K562 (cell line): ENCODE data around the gene SLC15A1. TPM values are rescaled to one million over a fixed set of nuclear protein-coding genes. Genes with fewer than 3 reads are reported as not detected.

ENCODE experiments used
- ATAC-seq: fragments of 200-7000 bp; cut with Tn5 transposase; 3 replicates; pipeline ENCODE4 v1.9.1; 2020; ENCODE audit warnings: moderate library complexity
- BruUV-seq: library from RNA; stranded (reverse); fragments of 400-500 nt; replicated peaks from 2 replicates; lab custom pipeline; 2021; lab: Mats Ljungman, UMichigan
- CTCF ChIA-PET: fragments of 300-600 bp; formaldehyde crosslinking; extraction: SDS; loops from one replicate; lab custom pipeline; 2021; ENCODE audit warnings: low intra/inter-chr PET ratio; lab: Yijun Ruan, JAX
- POLR2A ChIA-PET: fragments of 300-600, 350-650 bp; sonication (Branson Sonifier 250); formaldehyde crosslinking; extraction: SDS; loops from one replicate; lab custom pipeline; 2021; ENCODE audit warnings: antibody characterized with exemption, inconsistent platforms; lab: Yijun Ruan, JAX
- DNase-seq, 4 experiments: peaks; one replicate each; pipeline versions ENCODE4 v3.0.0 to v3.0.0-alpha.2; 2011 to 2018; ENCODE audit warnings: low spot score in 3 of 4, mixed read lengths in 3 of 4; ENCODE audit errors: extremely low read depth in 1 of 4
- FAIRE-seq: peaks from 2 replicates; lab custom pipeline; 2011; peaks lifted over from hg19 to GRCh38; lab: Jason Lieb, UNC
- H2AFZ ChIP-seq: 2 replicates; pipeline ENCODE4 v1.6.0; 2011; ENCODE audit warnings: low read depth, low read length, control low read depth, inconsistent platforms
- H3K27ac ChIP-seq: fragments of 200-600 bp; 3 replicates; pipeline ENCODE4 v1.8.0; 2011; ENCODE audit warnings: low read depth, mild to moderate bottlenecking, control low read depth, inconsistent platforms, low read length, moderate library complexity, mixed read lengths; ENCODE audit errors: extremely low read depth
- H3K27me3 ChIP-seq, 2 experiments: fragments of 300-600 bp in 1 of 2; 2 replicates in 1 of 2; 3 replicates in 1 of 2; pipeline versions ENCODE4 v1.6.0 to v1.8.0; 2011; ENCODE audit warnings: inconsistent platforms in 2 of 2, low read length in 2 of 2, mild to moderate bottlenecking in 1 of 2, mixed read lengths in 1 of 2, moderate library complexity in 1 of 2; ENCODE audit not compliant: control insufficient read depth in 2 of 2, insufficient read depth in 2 of 2
- H3K36me3 ChIP-seq: fragments of 300-600 bp; 3 replicates; pipeline ENCODE4 v1.8.0; 2011; ENCODE audit warnings: mild to moderate bottlenecking, low read length, inconsistent platforms; ENCODE audit not compliant: control insufficient read depth, insufficient read depth
- H3K4me1 ChIP-seq, 2 experiments: fragments of 200-600 bp in 1 of 2; replicated peaks in 1 of 2; 2 replicates in 1 of 2; 3 replicates in 1 of 2; pipeline versions ENCODE4 v1.5.1 to v1.8.0; 2011; ENCODE audit warnings: inconsistent platforms in 2 of 2, low read length in 2 of 2, mild to moderate bottlenecking in 1 of 2, mixed read lengths in 1 of 2, moderate library complexity in 1 of 2; ENCODE audit not compliant: control insufficient read depth in 2 of 2, insufficient read depth in 2 of 2
- H3K4me2 ChIP-seq: 2 replicates; pipeline ENCODE4 v1.6.1; 2011; ENCODE audit warnings: low read length, control low read depth, inconsistent platforms, mixed read lengths; ENCODE audit not compliant: insufficient read depth
- H3K4me3 ChIP-seq: fragments of 200-600 bp; sonication (generic), shearing (Covaris generic); 2 replicates; pipeline ENCODE4 v1.5.1; 2016; ENCODE audit warnings: control low read depth, inconsistent platforms
- H3K79me2 ChIP-seq: fragments of 200-600 bp; 3 replicates; pipeline ENCODE4 v1.8.0; 2011; ENCODE audit warnings: low read length, inconsistent platforms; ENCODE audit not compliant: control insufficient read depth, insufficient read depth
- H3K9ac ChIP-seq, 2 experiments: 2 replicates each; pipeline versions ENCODE4 v1.6.0 to v1.6.1; 2011; ENCODE audit warnings: low read depth in 2 of 2, low read length in 2 of 2, control low read depth in 1 of 2, inconsistent platforms in 1 of 2, mild to moderate bottlenecking in 1 of 2, mixed read lengths in 1 of 2; ENCODE audit not compliant: insufficient read depth in 1 of 2
- H3K9me1 ChIP-seq: one replicate; pipeline ENCODE4 v1.6.0; 2011; ENCODE audit warnings: inconsistent platforms, mild to moderate bottlenecking, low read length, moderate library complexity; ENCODE audit not compliant: control insufficient read depth, insufficient read depth
- H3K9me3 ChIP-seq: replicated peaks from 2 replicates; pipeline ENCODE4 v1.5.1; 2011; ENCODE audit warnings: low read depth, low read length, inconsistent platforms; ENCODE audit not compliant: control insufficient read depth, insufficient read depth
- H4K20me1 ChIP-seq: replicated peaks from 2 replicates; pipeline ENCODE4 v1.6.1; 2011; ENCODE audit warnings: low read length, inconsistent platforms, mixed read lengths; ENCODE audit not compliant: control insufficient read depth, insufficient read depth
- CAMTA2 ChIP-seq: fragments of 250-450 bp; sonication (Bioruptor Pico); conservative IDR thresholded peaks from 2 replicates; pipeline ENCODE4 v1.5.1; 2022
- CBFA2T2 ChIP-seq: fragments of 450-650 bp; conservative IDR thresholded peaks from 2 replicates; pipeline ENCODE4 v1.6.1; 2017; ENCODE audit warnings: mild to moderate bottlenecking
- CCAR2 ChIP-seq: fragments of 200-400 bp; formaldehyde crosslinking; IDR thresholded peaks from 2 replicates; pipeline ENCODE4 v1.6.1; 2017; ENCODE audit warnings: mild to moderate bottlenecking, low read depth, low read length
- RAD51 ChIP-seq: fragments of 450-650 bp; IDR thresholded peaks from 2 replicates; pipeline ENCODE4 v1.7.1; 2016; ENCODE audit warnings: low read depth, mild to moderate bottlenecking, borderline replicate concordance
- ZNF146 ChIP-seq: IDR thresholded peaks from one replicate; pipeline ENCODE4 v1.6.1; 2018; ENCODE audit warnings: missing compliant biosample characterization; ENCODE audit not compliant: unreplicated experiment
- WGBS: fragments of 100-300 bp; shearing (Covaris generic); methylation state at CpG from one replicate; pipeline ENCODE4 v1.1.6; 2016; ENCODE audit warnings: low coverage, mixed read lengths; ENCODE audit not compliant: insufficient coverage; ENCODE audit errors: missing lambda C conversion rate; 5-methylcytosine and 5-hydroxymethylcytosine counted together
- in situ Hi-C: fragments of 300-500 bp; cut with MboI; formaldehyde crosslinking; loops from 4 replicates; pipeline ENCODE4 v1.15.0; 2018; ENCODE audit warnings: inconsistent platforms, mixed read lengths
- intact Hi-C: fragments of 100-400 bp; cut with micrococcal nuclease; formaldehyde crosslinking; loops from 2 replicates; pipeline ENCODE4 v1.14.2; 2022
- polyA plus RNA-seq, 8 experiments: library from polyadenylated mRNA; depleted of rRNA in 4 of 8; stranded (reverse) in 5 of 8; unstranded in 3 of 8; fragments of >200 nt; fragmentation: Nextera tagmentation in 2 of 8; fragmentation: Illumina TruSeq in 1 of 8; extraction: Ambion mirVana in 2 of 8; extraction: Trizol in 1 of 8; gene quantifications; 2 replicates each; pipeline versions ENCODE4 v1.2.1 to v1.2.3, GENCODE V29; 2011 to 2014; ENCODE audit warnings: inconsistent platforms in 1 of 8, missing spikeins in 1 of 8
- total RNA-seq, 7 experiments: library from RNA; depleted of rRNA in 6 of 7; stranded (reverse); fragments of >200 nt in 6 of 7; fragmentation: Illumina TruSeq in 2 of 7; extraction: Trizol in 2 of 7; gene quantifications; 2 replicates each; pipeline versions ENCODE4 v1.2.1 to v1.2.3, GENCODE V29; 2011 to 2021; ENCODE audit warnings: low replicate concordance in 1 of 7
- TF ChIP-seq, protein P1 (sequence below): fragments of 450-650 bp; formaldehyde crosslinking; IDR thresholded peaks from 2 replicates; pipeline ENCODE4 v1.4.0; 2020; ENCODE audit warnings: mild to moderate bottlenecking, mixed read lengths
- TF ChIP-seq, protein P2 (sequence below): sonication (generic); formaldehyde crosslinking; IDR thresholded peaks from 2 replicates; pipeline ENCODE4 v1.8.1; 2023; ENCODE audit warnings: missing genetic modification reagents, mild to moderate bottlenecking, borderline replicate concordance
- TF ChIP-seq, protein P3 (sequence below): sonication (generic); formaldehyde crosslinking; IDR thresholded peaks from 2 replicates; pipeline ENCODE4 v1.8.0; 2023; ENCODE audit warnings: missing genetic modification reagents, mild to moderate bottlenecking, borderline replicate concordance

The SLC15A1 gene
- total and polyA plus RNA-seq, 9 of the 15 experiments (the other 6 are each of a cell fraction or from before 2014, with no cell fraction given), result not detected

DNA sequence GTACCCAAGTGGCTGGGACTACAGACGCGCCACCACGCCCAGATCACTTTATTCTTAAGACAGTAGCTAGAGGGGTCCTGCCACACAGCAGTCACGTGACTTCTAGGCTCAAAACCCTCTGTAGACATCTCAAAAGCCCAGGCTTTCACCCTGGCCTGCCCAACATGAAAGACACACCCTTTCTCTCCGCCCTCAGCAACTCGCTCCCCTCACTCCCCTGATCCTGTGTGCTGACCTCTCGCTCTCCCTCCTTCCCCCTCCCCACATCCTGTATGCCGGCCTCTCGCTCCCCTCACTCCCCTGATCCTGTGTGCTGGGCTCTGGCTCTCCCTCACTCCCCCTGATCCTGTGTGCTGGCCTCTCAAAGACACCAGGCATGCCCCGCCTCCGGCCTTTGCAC lies 77.4 kb downstream of the SLC15A1 start:
- 4% methylated on average over 4 of the region's 11 CpGs for WGBS
- Histone ChIP-seq H3K36me3 (no peaks in the 10 kb centered on the region), H3K9me1 (no peaks in the 10 kb centered on the region), H3K4me3 (no peak overlapping the region), H3K27me3 (peaks cover 2 to 38% of the 10 kb centered on the region in 2 experiments; a peak in 4 of 5 replicates), H3K79me2 (no peaks in the 10 kb centered on the region), H3K4me2 (no peak overlapping the region), H3K9ac (no peak overlapping the region), H2AFZ (no peak overlapping the region), H3K9me3 (no peaks in the 10 kb centered on the region), H3K27ac (no peak overlapping the region), H3K4me1 (no peaks in the 10 kb centered on the region), H4K20me1 (no peaks in the 10 kb centered on the region)
- TF ChIP-seq RAD51 (peak; percentile 38; the same call in 1 of the 2 replicates), CBFA2T2 (0 out of 2 replicates have a peak, but pooled peaks have one; percentile 15), CCAR2 (no peak), CAMTA2 (CRISPR knock-in tag) (no peak), ZNF146 (CRISPR knock-in tag) (no peak)
- TF ChIP-seq, protein P1, sequence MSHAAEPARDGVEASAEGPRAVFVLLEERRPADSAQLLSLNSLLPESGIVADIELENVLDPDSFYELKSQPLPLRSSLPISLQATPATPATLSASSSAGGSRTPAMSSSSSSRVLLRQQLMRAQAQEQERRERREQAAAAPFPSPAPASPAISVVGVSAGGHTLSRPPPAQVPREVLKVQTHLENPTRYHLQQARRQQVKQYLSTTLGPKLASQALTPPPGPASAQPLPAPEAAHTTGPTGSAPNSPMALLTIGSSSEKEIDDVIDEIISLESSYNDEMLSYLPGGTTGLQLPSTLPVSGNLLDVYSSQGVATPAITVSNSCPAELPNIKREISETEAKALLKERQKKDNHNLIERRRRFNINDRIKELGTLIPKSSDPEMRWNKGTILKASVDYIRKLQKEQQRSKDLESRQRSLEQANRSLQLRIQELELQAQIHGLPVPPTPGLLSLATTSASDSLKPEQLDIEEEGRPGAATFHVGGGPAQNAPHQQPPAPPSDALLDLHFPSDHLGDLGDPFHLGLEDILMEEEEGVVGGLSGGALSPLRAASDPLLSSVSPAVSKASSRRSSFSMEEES (CRISPR knock-in tag), result peak; percentile 59
- TF ChIP-seq, protein P2, sequence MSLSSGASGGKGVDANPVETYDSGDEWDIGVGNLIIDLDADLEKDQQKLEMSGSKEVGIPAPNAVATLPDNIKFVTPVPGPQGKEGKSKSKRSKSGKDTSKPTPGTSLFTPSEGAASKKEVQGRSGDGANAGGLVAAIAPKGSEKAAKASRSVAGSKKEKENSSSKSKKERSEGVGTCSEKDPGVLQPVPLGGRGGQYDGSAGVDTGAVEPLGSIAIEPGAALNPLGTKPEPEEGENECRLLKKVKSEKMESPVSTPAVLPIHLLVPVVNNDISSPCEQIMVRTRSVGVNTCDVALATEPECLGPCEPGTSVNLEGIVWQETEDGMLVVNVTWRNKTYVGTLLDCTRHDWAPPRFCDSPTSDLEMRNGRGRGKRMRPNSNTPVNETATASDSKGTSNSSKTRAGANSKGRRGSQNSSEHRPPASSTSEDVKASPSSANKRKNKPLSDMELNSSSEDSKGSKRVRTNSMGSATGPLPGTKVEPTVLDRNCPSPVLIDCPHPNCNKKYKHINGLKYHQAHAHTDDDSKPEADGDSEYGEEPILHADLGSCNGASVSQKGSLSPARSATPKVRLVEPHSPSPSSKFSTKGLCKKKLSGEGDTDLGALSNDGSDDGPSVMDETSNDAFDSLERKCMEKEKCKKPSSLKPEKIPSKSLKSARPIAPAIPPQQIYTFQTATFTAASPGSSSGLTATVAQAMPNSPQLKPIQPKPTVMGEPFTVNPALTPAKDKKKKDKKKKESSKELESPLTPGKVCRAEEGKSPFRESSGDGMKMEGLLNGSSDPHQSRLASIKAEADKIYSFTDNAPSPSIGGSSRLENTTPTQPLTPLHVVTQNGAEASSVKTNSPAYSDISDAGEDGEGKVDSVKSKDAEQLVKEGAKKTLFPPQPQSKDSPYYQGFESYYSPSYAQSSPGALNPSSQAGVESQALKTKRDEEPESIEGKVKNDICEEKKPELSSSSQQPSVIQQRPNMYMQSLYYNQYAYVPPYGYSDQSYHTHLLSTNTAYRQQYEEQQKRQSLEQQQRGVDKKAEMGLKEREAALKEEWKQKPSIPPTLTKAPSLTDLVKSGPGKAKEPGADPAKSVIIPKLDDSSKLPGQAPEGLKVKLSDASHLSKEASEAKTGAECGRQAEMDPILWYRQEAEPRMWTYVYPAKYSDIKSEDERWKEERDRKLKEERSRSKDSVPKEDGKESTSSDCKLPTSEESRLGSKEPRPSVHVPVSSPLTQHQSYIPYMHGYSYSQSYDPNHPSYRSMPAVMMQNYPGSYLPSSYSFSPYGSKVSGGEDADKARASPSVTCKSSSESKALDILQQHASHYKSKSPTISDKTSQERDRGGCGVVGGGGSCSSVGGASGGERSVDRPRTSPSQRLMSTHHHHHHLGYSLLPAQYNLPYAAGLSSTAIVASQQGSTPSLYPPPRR (CRISPR knock-in tag), result no peak
- TF ChIP-seq, protein P3, sequence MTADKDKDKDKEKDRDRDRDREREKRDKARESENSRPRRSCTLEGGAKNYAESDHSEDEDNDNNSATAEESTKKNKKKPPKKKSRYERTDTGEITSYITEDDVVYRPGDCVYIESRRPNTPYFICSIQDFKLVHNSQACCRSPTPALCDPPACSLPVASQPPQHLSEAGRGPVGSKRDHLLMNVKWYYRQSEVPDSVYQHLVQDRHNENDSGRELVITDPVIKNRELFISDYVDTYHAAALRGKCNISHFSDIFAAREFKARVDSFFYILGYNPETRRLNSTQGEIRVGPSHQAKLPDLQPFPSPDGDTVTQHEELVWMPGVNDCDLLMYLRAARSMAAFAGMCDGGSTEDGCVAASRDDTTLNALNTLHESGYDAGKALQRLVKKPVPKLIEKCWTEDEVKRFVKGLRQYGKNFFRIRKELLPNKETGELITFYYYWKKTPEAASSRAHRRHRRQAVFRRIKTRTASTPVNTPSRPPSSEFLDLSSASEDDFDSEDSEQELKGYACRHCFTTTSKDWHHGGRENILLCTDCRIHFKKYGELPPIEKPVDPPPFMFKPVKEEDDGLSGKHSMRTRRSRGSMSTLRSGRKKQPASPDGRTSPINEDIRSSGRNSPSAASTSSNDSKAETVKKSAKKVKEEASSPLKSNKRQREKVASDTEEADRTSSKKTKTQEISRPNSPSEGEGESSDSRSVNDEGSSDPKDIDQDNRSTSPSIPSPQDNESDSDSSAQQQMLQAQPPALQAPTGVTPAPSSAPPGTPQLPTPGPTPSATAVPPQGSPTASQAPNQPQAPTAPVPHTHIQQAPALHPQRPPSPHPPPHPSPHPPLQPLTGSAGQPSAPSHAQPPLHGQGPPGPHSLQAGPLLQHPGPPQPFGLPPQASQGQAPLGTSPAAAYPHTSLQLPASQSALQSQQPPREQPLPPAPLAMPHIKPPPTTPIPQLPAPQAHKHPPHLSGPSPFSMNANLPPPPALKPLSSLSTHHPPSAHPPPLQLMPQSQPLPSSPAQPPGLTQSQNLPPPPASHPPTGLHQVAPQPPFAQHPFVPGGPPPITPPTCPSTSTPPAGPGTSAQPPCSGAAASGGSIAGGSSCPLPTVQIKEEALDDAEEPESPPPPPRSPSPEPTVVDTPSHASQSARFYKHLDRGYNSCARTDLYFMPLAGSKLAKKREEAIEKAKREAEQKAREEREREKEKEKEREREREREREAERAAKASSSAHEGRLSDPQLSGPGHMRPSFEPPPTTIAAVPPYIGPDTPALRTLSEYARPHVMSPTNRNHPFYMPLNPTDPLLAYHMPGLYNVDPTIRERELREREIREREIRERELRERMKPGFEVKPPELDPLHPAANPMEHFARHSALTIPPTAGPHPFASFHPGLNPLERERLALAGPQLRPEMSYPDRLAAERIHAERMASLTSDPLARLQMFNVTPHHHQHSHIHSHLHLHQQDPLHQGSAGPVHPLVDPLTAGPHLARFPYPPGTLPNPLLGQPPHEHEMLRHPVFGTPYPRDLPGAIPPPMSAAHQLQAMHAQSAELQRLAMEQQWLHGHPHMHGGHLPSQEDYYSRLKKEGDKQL (CRISPR knock-in tag), result no peak
- CTCF ChIA-PET, result no interaction called here
- DNase-seq, result no peak
- intact Hi-C loops, result loop anchor here (10.0 kb wide), 2 partner anchors 590 to 640 kb away; no protein-coding TSS in a partner anchor
- BruUV-seq, result no TSS peak
- POLR2A ChIA-PET, result interaction anchor here (0.6 kb wide), 1 partner anchor 671 kb away, joined by 3 read pairs; no protein-coding TSS in a partner anchor
- no peak for FAIRE-seq
- ATAC-seq, result no peak
- in situ Hi-C loops, result loop anchor here (10.0 kb wide), 1 partner anchor 820 kb away; no protein-coding TSS in a partner anchor
